ENCODE data around the gene MYT1. TPM values are rescaled to one million over a fixed set of nuclear protein-coding genes. Genes with fewer than 3 reads are reported as not detected.

Gene MYT1
- total RNA-seq, 1 donor from 2014 or later = 0.20 TPM

DNA sequence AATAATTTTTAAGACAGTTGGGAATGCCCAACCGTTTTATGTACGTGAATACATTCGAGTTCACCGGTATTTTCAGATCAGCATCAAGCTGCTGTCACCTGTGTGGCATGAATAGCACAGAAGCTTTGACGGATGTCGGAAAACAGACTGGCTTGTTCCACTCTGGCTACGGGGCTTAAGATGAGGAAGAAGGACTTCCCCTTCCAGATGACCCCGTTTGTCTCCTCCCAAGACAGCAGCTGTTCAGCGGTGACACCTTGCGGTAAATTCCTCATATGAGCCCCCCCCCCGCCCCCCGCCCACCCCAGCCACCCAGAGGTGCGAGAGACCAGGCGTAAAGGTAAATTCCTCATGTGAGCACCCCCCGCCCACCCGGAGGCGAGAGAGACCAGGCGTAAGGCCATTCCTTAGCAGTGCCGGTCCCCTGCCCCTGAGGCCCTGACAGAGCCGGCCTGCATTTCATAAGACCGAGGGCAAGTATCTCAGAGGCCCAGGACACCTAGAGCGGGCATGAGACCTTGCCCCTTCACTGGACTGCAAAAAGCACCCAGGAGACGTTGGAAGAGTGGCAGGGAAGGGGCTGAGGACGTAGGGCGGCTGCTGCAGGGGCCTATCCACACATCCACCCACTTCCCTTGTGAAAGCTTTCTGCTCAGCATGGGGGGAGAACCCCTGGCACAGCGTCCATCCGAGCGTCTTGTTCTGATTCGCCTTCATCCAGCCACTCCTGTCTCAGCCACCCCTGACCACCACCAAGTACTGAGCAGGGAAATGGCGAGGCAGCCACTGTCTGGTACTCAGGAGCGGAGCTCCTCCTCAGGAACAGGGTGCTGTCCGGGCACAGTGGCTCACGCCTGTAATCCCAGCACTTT lies 84.0 kb downstream of the MYT1 start:
- DNase-seq = no peak

DNA sequence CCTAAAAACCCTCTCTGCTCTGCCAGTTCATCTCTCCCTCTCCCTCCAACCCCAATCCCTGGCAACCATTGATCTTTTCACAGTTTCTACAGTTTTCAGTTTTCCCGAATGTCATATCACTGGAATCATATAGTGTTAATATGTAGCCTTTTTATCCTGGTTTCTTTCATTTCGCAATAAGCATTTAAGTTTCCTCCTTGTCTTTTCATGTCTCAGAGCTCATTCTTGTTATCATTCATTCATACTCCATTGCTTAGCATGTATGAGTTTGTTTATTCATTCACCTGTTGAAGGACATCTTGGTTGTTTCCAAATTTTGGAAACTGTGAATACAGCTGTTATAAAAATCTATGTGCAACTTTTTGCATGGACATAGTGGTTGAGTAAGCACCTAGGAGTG lies 85.8 kb downstream of the MYT1 start:
- no peak for DNase-seq

GRCh38 chr20:64253000-64253383 lies 88.7 kb downstream of the MYT1 start:
- DNase-seq = no peak

GRCh38 chr20:64253443-64253842 lies 89.2 kb downstream of the MYT1 start:
- no peak for DNase-seq

GRCh38 chr20:64254156-64254555 lies 89.9 kb downstream of the MYT1 start:
- no peak for DNase-seq

- no peak for DNase-seq
Observed at GRCh38 chr20:64254571-64255360, 90.5 kb downstream of the MYT1 start.

- peak; percentile 49 for DNase-seq
Observed at GRCh38 chr20:64255361-64256281, 91.4 kb downstream of the MYT1 start, which contains the start of gene PCMTD2. TSS of gene PCMTD2 (plus strand) at chr20:64255748. CDS start at chr20:64259966, 4,218 bp downstream.

- DNase-seq = no peak
Observed at GRCh38 chr20:64256282-64256935, 92.2 kb downstream of the MYT1 start.

GRCh38 chr20:64257107-64257757 lies 93.0 kb downstream of the MYT1 start:
- no peak for DNase-seq

DNA sequence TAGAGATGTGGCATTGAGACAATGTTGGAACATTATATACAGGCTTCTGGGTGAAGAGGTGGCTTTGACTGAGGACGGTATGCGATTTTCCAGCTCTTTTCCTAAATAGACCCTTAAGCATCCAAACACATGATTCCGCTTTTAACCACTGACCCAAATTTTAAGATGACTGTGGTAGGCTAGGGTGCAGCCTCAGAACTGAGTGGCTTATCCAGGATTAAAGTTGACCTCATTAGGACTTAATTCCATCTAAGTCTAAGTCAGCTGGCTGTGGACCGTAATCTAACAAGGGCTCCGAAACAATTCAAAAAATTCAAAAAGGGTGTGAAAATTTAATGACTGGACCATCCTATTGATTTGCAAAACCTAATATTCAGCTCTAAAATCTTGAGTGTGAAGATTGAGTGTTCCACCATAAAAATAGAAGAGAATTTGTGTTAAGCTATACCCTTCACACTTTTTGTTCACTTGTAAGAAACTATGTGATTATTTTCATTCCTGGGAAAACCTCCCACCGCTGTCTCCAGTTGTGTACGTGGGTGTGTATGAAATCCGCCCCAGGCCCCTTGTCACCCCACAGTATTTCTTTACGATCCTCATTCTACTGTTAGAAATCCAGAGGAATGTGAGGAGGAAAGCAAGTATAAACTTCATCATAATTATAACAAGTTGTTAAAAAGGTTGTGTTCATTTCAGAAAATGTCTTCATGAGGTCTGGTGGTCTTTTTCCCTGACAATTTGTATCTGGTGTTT lies 94.0 kb downstream of the MYT1 start:
- no peak for DNase-seq

- DNase-seq = no peak
Observed at GRCh38 chr20:64260239-64260638, 96.0 kb downstream of the MYT1 start.

DNA sequence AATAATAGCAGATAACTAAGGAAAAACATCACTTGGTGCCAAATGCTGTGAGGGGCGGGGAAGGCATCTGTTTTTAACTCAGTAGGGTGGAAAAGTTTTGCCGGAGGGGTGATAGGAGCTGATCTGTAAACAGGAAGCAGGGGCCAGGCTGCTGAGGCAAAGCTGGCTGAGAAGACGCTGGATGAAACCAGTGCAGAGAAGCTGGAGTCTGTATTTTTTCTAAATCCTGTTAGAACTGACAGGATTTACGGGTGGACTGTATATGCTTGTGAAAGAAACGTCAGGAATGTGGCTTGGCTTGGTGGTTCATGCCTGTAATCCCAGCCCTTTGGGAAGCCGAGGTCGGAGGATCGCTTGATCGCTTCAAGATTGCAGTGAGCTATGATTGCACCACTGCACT lies 96.9 kb downstream of the MYT1 start:
- peak; percentile 62 for DNase-seq

DNA sequence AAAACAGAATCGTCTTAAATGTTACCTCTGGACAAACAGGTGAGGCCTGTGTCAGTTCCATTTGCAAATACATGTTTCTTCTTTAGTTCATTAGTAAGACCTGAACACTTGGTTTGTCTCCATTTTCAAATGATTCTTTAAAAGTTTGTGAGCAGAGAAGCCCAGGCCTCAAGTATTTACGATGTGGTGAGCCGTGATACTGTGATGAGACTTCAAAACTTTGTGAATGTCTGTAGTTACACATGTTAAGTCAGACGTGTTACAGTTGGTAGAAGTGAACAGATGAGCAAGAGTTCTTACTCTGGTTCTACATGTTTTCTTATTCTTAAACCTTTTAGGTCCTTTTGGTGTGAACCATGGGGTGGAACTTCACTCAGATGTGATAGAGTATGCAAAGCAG lies 99.8 kb downstream of the MYT1 start:
- DNase-seq = no peak

GRCh38 chr20:64265201-64265600 lies 100.9 kb downstream of the MYT1 start:
- no peak for DNase-seq

DNA sequence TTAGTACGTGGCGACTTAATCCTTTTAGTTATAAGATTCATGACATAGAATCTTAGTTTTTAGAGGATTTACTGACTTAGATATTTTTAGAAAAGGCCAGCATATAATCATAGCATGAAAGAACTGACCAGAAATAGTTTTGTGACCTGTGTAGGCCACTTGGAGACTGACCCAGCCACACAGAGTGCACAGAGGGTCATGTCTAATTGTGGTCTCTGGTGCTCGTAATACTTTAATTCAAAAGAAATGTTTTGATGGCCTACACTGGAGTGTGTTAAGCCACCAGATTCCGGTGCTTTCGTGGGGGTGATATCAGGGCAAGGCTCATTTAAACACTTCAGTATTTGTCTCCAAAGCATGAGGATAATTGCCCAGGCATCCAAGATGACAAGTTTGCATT lies 102.7 kb downstream of the MYT1 start:
- no peak for DNase-seq

DNA sequence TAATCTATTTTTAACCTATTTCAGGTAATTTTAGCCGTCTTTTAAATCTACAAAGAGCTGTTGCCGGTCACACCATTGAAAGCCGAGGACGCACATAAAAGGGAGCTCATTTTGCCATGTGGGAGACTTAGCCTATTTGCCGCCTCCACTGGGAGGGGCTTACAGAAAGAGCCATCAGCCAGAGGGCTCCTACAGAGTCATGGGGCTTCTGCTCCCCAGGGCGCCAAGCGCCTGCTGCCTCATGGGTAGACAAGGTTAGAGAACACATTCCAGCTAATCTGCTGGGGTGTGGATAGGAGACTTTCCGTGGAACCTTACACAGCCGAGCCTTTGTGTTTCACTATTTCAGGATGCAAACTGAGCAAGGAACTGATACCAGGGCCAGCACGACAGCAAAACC lies 103.9 kb downstream of the MYT1 start:
- no peak for DNase-seq

DNA sequence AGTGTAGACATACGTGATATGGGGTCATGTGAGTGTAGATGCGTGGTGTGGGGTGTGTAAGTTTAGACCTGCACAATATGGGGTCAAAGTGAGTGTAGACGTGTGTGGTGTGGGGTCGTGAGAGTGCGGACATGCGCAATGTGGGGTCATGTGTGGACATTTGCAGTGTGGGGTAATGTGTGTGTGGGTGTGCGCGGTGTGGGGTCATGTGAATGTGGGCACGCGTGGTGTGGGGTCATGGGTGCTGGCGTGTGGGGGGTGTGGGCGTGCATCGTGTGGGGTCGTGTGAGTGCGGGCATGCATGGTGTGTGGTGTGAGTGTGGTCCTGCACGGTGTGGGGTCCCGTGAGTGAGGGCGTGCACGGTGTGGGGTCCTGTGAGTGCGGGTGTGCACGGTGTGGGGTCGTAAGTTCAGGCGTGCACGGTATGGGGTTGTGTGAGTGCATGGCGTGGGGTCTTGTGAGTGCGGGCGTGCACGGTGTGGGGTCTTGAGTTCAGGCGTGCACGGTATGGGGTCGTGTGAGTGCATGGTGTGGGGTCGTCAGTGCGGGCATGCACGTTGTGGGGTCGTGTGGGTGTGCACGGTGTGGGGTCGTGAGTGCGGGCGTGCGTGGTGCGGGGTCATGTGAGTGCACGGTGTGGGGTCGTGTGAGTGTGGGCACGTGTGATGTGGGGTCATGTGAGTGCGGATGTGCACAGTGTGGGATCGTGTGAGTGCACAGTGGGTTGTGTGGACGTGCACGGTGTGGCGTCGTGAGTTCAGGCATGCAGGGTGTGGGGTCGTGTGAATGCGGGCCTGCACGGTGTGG lies 105.6 kb downstream of the MYT1 start:
- DNase-seq = no peak

DNA sequence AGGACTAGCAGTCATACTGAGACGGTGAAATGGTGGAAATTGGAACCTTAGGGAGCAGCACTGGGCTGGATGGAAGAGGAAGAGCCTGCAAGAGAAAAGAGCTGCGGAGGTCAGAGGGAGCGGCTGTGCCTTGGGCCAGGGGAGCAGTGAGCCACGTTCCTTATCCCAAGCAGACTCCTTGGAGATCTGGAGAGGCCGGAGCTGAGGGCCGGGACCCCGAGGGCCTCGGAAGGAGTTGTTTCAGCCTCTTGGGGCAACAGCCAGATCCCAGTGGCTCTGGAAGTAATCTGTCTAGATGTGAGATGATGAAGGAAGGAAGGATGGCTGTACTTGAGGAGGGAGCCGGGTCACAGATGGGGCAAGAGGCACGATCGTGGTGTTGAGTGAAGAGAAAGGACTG lies 107.4 kb downstream of the MYT1 start:
- no peak for DNase-seq

DNA sequence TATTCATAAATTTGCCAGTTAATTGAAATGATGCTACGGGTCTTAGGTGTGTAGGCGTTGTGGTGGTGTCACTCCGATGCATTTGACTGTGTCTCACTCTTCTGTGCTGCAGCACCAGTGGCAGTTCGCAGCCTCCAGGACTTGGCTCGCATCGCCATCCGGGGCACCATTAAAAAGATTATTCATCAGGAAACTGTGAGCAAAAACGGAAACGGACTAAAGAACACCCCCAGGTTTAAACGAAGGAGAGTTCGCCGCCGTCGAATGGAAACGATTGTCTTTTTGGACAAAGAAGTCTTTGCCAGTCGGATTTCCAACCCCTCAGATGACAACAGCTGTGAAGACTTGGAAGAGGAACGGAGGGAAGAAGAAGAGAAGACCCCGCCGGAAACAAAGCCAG lies 108.9 kb downstream of the MYT1 start:
- no peak for DNase-seq

- no peak for DNase-seq
Observed at GRCh38 chr20:64276817-64277216, 112.6 kb downstream of the MYT1 start.

Measured in skin of body (tissue), 2 donors.